GM20431 (cell line): ENCODE results near the gene ZGLP1.
"Not testable (repeated sequence)": the region's sequence is repeated elsewhere in the genome, so short reads cannot be mapped to it uniquely, and the experiment has no call there.

Experiments used
- in situ Hi-C: fragments of 300-500 bp; cut with MseI, MboI; formaldehyde crosslinking; loops from one replicate; pipeline ENCODE4 v1.15.0; 2020; ENCODE audit warnings: low sequenced_read_pairs; ENCODE audit not compliant: unreplicated experiment

Gene ZGLP1

DNA sequence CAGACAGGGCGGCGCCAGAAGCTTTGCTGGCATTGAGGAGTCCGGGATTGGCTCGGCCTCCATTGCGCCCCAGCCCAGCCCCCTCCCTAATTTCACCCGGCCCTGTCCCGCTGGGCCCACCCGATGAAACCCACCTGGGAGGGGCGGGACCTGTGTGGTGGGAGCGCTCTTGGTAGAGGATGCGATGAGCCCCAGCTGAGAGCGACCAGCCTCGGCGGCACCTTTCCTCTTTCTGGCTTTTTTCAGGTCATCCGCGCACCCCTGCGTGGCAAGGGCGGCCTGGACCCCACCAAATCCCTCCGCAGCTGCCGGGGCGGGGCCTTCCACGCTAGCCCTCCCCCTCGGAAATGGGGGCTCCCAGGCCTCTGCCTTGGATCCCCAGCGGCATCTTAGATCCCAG, at the start of gene ZGLP1:
Gene ZGLP1, minus strand, starts transcription at position 393 of the 400 bp plus-strand sequence.
- in situ Hi-C loops, result no loop called here

DNA sequence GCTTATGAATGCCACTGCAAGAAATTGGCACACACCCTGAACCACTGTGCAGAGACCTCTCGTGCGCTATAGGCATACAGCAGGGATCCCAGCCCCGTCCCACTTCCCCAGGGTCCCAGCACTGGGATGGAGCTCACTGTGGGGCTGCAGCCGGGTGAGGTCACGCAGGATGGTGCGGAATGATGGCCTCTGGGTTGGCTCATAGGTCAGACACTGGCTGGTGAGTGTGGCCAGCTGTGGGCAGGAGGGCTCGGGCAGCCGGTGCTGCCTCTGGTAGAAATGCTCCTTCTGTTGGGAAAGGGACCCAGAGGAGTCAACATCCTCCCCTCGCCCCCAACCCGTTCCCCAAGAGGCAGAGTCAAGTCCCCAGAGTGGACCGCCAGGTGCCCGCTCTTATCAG, 46.8 kb upstream of the ZGLP1 start:
- in situ Hi-C loops, result no loop called here

DNA sequence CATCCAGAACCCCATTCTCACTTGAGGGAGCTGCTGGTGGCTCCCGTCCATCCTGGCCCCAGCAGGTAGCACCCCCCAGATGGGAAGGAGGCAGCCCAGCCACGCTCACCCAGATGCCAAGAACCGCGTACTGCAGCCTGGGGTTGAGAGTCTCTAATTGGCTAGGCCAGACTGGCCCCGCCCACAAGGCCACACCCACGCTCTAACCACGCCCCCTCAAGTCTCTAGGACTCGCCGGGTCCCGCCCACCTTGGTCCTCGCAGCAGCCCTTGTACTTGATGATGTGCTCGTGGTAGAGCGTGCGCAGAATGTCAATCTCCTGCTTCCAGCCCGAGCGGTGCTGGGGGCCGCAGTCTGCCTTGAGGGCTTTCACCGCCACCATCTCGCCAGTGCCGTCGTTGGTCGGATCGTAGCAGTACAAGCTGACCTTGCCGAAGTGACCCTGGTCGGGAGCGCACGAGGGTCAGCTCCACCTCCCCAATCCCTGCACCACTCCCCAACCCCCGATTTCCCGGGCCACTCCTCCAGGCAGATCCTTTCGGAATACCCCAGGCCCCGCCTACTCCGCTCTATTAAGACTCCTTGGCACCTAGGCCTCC, 44.3 kb upstream of the ZGLP1 start:
- in situ Hi-C loops, result no loop called here

DNA sequence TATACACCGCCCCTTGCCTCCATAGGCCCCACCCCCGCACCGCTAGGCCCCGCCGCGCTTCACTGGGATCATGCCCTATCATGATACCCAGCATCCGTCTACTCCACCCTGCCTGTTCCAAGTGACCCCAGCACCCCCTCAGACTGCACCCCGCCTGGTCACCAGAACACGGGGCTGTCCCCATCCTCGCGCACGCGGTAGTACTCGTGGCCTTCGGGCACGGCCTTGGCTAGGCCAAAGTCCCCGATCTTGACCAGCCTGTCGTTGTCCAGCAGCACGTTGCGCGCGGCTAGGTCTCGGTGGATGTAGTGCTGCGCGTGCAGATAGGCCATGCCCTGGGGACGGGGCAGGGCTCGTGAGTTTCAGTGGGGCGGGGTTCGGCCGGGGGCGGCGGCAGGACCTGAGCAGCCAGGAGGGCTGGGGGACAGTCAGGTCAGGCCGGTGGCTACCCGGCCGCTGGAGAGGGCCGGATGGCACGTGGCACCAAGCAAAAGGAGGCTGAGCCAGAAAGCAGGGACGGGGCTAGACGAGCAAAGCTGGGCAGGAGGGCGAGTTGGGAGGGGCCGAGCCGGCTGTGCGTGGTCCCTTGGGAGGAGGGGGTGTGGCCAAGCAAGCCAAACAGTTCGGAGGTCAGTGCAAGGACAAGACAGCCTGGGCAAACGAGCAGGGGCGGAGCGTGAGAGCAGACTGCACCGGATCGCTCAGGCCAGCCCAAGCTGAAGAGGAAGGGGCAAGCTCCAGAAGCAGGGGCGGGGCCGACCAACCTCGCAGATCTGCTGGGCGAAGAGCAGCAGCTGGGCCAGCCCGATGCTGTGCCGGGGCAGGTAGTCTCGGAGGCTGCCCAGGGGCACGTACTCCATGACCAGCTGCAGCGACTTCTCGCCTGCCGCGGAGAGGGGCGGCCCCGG, 43.4 kb upstream of the ZGLP1 start:
- in situ Hi-C loops, result no loop called here

DNA sequence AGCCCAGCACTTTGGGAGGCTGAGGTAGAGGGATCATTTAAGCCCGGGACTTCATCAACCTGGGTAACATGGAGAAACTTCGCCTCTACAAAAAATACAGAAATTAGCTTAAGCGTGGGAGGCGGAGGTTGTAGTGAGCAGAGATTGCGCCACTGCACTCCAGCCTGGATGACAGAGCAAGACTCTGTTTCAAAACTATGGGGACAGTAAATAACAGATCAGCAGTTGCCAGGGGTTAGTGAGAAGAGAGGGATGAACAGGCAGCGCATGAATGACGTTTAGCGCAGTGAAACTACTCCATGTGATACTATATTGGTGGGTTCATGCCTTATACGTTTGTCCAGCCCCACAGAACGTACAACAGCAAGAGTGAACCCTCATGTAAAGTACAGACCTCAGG, 36.9 kb upstream of the ZGLP1 start:
- in situ Hi-C loops, result no loop called here

DNA sequence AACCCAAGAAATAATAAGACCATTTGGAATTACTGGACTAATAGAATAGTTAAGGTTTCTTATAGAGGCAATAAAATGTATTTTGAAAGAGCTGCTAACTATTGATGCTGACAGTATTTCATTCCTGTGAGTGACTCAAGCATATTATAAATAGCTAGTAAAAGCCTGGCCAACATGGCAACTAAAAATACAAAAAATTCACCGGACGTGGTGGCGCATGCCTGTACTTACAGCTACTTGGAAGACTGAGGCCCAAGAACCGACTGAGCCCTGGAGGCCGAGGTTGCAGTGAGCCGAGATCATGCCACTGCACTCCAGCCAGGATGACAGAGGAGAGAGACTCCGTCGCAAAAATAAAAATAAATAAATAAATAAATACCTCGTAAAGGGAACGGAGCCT, 35.2 kb upstream of the ZGLP1 start:
- in situ Hi-C loops, result no loop called here

DNA sequence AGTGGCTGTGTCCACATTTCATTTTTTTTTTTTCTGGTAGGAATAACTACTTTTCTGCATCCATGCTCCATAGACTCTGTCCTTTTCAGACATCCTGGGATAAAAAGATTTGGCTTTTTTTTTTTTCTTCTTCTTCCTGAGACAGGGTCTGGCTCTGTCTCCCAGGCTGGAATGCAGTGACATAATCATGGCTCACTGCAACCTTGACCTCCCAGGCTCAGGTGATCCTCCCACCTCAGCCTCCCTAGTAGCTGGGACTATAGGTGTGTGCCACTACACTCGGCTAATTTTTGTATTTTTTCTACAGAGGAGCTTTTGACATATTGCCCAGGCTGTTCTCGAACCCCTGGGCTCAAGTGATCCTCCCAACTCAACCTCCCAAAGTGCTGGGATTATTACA, 33.9 kb upstream of the ZGLP1 start:
- in situ Hi-C loops, result no loop called here

DNA sequence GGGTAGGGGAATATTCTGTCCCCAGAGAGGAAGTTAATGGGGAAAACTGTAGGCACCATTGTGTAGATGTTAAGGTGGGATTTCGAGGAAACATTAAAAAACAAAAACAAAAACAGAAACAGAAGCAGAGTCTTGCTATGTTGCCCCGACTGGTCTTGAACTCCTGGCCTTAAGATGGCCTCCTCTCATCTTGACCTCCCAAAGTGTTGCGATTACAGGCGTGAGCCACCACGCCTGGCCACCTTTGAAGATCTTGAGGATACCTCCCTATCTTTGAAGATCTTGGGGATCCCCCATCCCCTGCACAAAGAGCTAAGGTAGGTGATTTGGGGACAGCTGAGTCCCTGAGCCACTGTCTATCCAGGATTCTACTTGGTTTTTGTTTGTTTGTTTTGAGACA, 30.4 kb upstream of the ZGLP1 start:
- in situ Hi-C loops, result no loop called here

DNA sequence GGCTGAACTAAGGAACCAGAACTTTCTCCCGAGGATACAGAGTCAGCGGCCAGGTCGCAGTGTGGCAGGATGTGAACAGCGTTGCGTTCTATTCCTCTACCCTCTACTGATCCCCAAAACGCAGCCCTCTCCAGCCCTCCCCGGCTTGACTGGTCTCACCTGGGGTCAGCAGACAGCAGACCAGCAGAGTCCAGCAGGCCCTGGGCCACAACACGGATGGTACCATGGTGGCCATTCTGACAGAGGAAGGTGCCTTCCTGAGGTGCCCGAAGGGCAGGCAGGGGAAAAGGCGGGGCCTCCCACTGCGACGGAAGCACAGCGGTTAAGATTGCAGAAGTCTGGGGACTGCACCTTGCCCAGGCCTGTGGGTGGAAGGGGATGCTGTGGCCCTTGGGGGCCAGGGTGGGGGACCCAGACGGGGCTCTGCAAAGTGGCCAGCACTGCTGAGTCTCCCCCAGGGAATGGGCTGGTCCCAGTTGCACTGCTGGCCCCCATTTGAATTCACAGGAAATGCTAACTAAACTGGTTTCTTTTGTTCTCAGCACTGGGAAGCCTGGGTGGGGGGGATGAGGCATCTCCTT, 29.9 kb upstream of the ZGLP1 start, which contains the start of gene ICAM3:
Gene ICAM3, minus strand, starts transcription at position 245 of the 581 bp plus-strand sequence. Its CDS starts 10 bp downstream, at position 235.
- in situ Hi-C loops, result no loop called here

DNA sequence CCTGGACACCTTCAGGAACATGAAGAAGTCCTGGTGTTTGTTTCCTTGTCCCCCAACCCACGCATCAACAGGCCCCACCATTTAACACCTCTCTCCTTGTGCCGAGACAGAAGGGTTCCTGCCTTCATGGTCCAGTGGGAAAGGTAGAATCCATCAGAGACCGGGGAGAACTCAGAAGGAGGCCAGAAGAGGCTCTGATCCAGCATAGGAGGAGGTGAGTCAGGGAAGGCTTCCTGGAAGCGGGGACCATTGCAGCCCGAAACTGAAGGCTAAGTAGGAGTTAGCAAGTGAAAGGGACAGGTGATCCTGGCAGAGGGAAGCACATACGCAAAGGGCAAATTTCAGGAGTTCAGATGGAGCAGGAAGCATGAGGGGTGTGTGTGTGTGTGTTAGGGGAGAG, 29.3 kb upstream of the ZGLP1 start:
- in situ Hi-C loops, result no loop called here

DNA sequence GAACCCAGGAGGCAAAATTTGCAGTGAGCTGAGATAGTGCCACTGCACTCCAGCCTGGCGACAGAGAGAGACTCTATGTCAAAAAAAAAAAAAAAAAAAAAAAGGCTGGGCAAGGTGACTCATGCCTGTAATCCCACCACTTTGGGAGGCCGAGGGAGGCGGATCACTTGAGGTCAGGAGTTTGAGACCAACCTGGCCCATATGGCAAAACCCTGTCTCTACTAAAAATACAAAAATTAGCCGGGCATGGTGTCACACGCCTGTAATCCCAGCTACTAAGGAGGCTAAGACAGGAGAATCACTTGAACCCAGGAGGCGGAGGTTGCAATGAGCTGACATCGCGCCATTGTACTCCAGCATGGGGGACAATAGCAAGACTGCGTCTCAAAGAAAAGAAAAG, 27.1 kb upstream of the ZGLP1 start:
- in situ Hi-C loops, result not testable (repeated sequence)

DNA sequence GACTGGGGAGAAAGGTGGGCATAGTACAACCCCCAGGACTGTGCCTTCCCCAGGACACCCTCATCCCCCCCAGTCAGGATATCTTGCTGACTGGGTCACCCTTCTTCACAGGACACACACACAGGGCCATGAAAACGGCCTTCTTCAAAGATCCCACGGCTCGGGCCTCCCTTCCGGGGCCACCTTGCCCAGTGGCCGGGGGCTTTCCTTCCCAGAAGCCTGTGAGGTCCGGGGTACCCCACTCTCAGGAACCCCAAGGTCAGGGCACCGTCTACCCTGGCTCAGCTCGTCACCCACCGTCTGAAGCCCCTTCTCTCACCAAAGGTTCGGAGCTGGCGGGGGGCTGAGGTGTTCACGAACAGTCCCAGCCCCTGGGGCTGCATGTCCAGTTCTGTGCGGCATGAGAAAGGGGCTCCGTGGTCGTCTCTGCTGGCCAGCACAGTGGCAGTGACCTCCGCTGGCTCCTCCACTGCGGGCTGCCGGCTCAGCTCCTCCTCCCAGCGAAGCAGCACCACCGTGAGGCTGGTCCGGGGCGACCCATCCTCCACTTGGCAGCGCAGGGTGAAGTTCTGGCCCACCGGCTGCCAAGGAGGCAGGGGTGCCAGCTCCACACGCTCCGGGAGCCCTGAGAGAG, 25.9 kb upstream of the ZGLP1 start:
- in situ Hi-C loops, result no loop called here

DNA sequence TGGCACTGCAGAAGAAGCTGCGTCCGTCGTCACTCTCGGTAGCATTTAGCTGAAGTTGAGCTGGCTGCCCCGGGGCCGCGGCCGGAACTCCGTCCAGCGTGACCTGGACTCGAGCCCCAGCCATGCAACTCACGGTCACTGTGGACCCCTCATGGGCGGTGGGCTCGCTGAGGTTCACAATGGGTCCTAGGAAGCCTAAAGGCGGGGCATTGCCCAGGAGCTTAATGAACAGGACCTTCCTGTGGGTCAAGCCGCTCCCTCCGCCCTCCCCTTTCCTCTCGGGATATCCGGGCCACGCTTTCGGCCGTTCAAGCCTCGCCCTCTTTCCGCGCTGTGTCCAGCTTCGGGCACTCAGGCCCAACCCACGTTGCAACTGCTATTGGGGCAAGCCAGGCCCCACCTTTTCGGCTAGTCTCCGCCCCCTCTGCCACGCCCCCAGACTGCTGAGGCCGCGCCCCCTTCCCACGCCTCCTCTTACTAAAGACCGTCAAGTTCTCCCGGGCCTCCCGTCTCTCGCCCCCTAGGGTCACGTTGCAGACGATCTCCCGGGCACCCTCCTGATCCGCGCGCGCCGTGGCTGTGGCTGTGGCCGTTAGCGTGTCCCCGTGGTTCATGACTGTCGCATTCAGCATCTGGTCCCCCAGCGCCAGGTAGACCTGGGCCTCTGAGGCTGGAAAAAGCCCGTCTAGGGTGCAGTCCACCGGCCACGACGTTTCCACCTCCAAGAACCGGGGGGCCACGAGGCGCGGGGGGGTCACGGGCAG, 25.2 kb upstream of the ZGLP1 start:
- in situ Hi-C loops, result no loop called here

DNA sequence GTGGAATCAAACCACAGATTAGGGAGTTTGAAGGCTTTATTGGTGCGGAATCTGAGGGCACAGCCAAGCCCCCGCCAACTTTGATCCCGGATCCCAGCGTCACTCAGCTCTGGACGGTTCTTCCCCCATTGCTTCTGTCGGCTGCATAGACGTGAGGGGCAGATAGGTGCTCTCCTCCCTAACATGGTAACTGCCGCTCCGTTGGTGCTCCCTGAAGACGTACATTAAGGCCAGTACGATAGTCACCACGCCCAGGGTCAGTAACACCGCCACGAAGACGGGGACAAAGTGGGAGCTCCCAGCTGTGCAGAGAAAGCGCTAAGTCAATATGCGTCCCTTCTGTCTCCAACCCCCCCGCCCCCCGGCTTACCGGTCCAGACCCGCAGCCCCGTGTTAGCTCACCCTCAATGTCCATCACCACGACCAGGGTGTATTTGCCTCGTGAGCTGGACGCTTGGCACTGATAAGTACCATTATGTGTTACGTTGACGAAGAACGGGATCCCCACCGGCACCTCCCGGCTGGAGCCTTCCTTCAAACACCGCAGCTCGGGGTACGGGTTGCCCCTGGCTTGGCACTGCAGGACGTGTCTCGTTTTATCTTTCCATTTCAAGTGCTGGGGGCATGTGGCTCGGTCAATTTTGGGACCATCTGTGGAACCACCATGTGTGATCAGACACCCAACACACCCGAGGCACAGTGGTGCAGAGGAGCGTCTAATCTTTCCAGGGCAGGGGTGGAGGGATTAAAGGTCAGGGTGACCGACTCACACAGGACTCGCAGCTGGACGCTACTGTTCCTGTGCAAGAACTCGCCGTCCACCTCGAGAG, 24.4 kb upstream of the ZGLP1 start:
- in situ Hi-C loops, result no loop called here

DNA sequence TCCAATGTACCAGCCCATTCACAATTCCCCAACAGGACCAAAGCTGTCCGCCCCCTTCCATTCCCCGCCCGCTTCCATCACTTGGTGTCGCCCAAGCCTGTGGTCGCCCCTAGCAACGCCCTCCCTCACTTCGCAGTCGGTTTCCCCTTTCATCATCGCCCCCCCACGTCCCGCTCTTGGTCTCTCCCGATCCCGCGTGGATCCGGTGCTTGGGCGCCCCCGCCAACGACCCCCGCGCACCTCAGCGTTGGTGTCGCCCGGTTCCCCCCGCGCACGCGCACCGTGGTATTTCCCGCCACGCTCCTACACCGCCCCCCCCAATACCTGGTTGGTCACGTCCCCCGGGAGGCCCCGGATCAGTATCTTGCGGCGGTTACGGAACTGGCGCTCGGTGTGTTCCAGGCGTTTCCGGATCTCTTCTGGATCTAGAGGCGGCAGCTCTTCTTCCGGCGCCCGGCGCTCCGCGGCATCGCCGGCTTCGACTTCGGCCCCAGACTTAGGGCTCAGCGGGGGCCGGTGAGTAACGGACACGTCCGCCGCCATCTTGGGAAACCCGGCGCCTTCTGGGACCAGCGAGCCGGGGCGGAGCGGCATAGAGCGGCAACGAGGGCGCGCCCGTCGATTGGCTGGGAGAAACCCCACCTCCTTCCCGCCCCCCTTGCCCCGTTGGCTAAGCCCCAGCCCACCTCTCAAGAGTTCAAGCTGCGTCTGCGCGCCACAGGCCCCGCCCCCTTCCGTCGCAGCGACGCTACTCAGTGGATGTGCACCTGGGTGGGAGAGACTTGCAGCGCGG, 23.5 kb upstream of the ZGLP1 start, which contains the start of gene RAVER1:
Gene RAVER1, minus strand, starts transcription at position 565 of the 793 bp plus-strand sequence. Its CDS starts 22 bp downstream, at position 543.
- in situ Hi-C loops, result no loop called here

DNA sequence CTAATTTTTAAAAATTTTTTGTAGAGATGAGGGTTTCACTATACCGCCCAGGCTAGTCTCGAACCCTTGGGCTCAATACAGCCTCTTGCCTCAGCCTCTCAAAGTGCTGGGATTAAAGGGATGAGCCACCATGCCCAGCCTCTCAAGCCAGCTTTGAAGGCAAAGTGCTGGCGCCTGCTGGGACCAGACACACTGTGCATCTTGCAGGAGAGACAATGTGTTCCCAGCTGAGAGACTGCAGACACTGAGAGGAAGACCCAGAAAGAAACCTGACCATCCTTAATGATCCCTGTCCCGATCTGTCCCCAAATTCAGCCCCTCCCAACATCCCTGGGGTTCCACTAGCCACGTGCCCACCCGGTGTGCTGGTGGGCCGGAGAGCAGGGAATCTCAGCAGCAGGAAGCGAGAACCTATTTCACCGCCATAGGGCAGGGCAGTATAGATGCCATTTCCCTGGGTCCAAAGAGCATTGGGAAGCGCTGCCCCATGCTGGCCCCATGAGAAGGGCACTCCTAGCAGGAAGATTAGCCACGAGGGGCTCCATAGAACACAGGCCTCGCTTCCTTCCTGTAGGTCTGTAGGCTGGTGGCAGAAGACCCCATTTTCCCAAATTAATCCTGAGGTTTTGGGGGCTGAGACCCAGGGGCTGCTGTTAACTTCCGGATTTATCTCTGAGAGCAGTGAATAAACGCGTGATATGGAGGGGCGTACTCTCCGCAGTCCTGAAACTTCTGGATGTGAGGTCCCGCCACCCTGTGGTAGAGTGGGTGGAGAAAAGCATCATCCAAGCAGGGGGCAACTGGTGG, 22.7 kb upstream of the ZGLP1 start:
- in situ Hi-C loops, result no loop called here

DNA sequence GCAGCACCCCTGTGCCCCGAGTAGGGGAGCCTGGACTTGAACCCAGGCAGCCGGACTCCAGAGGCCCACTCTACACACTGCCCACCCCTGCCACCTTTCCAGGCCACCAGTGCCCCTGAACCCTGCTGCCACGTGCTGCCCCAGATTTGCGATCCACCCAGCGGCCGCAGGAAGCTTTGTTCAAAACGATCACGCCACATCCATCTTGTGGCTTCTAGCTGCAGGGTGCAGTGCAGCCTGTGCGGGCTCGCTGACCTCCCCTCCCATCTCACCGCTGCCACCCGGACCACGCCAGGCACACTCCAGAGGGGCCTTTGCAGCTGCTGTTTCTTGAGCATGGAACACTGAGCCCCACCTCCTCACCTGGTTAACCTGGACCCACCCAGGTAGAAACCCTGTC, 19.9 kb upstream of the ZGLP1 start:
- in situ Hi-C loops, result no loop called here
